Cardiac muscle cell (in vitro differentiated cells and primary cell): ENCODE data around the gene PITX1. TPM values are rescaled to one million over a fixed set of nuclear protein-coding genes. Genes with fewer than 3 reads are reported as not detected.

Source experiments
- DNase-seq, 2 donors: peaks; one replicate each; pipeline versions ENCODE4 v3.0.0 to v3.0.0-alpha.2; 2010 to 2017; ENCODE audit warnings: low read depth in 1 of 2, low spot score in 1 of 2
- H3K27ac ChIP-seq: fragments of 200-600 bp; sonication (generic); 2 replicates; pipeline ENCODE4 v1.5.1; 2016
- H3K27me3 ChIP-seq: fragments of 200-600 bp; sonication (generic); 2 replicates; pipeline ENCODE4 v1.6.0; 2016; ENCODE audit warnings: control low read depth
- H3K36me3 ChIP-seq: fragments of 200-600 bp; sonication (generic); 2 replicates; pipeline ENCODE4 v1.5.1; 2016; ENCODE audit warnings: control low read depth
- H3K4me1 ChIP-seq: fragments of 200-600 bp; sonication (generic); 2 replicates; pipeline ENCODE4 v1.8.1; 2017; ENCODE audit warnings: low read depth, mild to moderate bottlenecking, mixed run types
- H3K4me3 ChIP-seq: fragments of 200-600 bp; sonication (generic); 2 replicates; pipeline ENCODE4 v1.5.1; 2016; ENCODE audit warnings: mild to moderate bottlenecking
- H3K9me3 ChIP-seq: fragments of 200-600 bp; sonication (generic); 2 replicates; pipeline ENCODE4 v1.5.1; 2017; ENCODE audit warnings: low read depth, mild to moderate bottlenecking, control low read depth
- polyA plus RNA-seq: library from polyadenylated mRNA; unstranded; fragments of >200 nt; fragmentation: Nextera tagmentation; extraction: Ambion mirVana; gene quantifications from 2 replicates; pipeline ENCODE4 v1.2.1, GENCODE V29; 2016
- total RNA-seq: library from RNA; depleted of rRNA; stranded (reverse); fragments of >200 nt; gene quantifications from 2 replicates; pipeline ENCODE4 v1.2.3, GENCODE V29; 2016
- TF ChIP-seq, protein P1 (sequence below): IDR thresholded peaks from 2 replicates; pipeline ENCODE4 v1.5.1; 2012; ENCODE audit warnings: low read depth, mild to moderate bottlenecking, low read length

Gene PITX1
- total and polyA plus RNA-seq, 2 experiments from 2014 or later: 0.35 TPM; not detected in 1

DNA sequence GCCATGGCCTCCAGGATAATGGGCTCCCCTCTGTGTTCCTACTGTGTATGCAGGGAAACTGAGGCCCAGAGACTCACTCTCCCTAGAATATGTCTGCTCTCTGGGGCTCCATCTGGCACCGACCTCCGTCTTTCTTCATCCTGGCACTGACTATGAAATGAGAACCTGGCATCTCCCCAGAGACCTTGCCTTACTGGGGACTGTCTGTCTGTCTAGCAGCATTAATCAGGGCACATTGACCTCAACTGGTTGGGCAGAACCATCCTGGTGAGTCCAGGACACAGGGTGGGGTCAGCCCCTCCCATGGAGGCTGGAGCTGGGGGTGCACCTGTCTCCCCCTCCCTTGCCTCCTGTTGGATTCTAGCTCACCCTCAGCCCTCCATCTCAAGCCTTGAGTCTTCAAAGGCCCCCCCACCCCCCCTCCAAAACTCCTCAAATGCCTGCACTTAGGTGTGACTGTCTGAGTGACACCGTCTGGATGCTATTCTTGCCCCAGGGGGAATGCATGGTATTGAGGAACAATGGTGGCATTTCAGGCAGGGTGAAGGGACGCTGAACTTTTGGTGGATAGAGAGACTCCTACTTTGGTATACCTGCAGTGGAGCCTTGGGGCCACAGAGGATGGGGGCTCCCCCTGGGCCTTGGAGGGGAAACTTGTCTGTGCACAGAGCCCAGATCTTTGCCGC, 12.8 kb upstream of the PITX1 start:
- no peak for DNase-seq
- peaks cover 100% of the 10 kb centered on the region for H3K27me3 ChIP-seq
- TF ChIP-seq, protein P1, sequence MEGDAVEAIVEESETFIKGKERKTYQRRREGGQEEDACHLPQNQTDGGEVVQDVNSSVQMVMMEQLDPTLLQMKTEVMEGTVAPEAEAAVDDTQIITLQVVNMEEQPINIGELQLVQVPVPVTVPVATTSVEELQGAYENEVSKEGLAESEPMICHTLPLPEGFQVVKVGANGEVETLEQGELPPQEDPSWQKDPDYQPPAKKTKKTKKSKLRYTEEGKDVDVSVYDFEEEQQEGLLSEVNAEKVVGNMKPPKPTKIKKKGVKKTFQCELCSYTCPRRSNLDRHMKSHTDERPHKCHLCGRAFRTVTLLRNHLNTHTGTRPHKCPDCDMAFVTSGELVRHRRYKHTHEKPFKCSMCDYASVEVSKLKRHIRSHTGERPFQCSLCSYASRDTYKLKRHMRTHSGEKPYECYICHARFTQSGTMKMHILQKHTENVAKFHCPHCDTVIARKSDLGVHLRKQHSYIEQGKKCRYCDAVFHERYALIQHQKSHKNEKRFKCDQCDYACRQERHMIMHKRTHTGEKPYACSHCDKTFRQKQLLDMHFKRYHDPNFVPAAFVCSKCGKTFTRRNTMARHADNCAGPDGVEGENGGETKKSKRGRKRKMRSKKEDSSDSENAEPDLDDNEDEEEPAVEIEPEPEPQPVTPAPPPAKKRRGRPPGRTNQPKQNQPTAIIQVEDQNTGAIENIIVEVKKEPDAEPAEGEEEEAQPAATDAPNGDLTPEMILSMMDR: no peak

DNA sequence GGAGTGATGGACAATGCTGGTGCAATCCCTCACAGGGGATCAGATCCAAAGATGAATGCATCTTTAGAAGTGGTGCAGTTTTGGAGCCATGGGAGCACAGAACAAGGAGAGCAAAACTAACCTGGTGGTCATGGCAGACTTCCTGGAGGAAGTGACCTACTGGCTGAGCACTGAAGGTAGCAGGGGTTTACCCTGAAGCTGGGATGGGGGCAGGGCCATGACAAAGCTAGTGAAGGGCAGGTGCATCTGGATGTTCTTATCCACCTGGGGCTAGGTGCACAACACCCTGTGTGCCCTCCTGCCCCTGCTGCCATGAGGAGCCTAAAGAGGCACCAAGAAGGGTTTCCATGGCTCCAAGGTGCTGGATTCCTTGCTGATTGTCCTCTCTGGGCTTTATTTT, 11.5 kb upstream of the PITX1 start:
- Histone ChIP-seq H3K27ac (no peak overlapping the region), H3K4me1 (no peaks in the 10 kb centered on the region), H3K4me3 (no peak overlapping the region), H3K9me3 (no peaks in the 10 kb centered on the region), H3K36me3 (no peaks in the 10 kb centered on the region), H3K27me3 (peaks cover 100% of the 10 kb centered on the region)
- no peak for DNase-seq
- TF ChIP-seq, protein P1: no peak

More for the DNA sequence above, 12.8 kb upstream of the PITX1 start:
- H3K36me3 ChIP-seq: no peaks in the 10 kb centered on the region
- no peak overlapping the region for H3K27ac ChIP-seq
- H3K9me3 ChIP-seq: no peaks in the 10 kb centered on the region
- no peaks in the 10 kb centered on the region for H3K4me1 ChIP-seq
- no peak overlapping the region for H3K4me3 ChIP-seq

DNA sequence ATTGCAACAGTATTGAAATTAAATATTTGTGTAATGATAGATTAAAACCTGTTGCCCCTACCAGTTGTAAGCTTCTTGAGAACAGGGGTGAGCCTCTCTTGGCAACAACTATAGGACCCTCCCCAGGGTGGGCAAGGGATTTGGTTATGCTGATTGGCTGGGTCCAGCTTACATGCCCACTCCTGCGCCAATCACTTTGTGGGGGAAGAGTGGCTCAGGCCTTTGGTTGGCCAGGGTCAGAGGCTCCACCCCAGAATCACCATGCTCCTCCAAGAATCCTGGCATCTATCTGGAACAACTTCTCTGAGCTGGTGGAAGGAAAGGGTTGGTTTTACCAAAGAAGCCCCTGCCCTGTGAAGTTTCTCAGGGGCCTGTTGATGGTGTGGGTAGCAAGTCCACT, 8.6 kb upstream of the PITX1 start:
- TF ChIP-seq, protein P1: no peak
- Histone ChIP-seq H3K9me3 (no peaks in the 10 kb centered on the region), H3K27ac (no peak overlapping the region), H3K36me3 (no peaks in the 10 kb centered on the region), H3K4me3 (no peak overlapping the region), H3K4me1 (no peaks in the 10 kb centered on the region), H3K27me3 (peaks cover 100% of the 10 kb centered on the region)
- no peak for DNase-seq

DNA sequence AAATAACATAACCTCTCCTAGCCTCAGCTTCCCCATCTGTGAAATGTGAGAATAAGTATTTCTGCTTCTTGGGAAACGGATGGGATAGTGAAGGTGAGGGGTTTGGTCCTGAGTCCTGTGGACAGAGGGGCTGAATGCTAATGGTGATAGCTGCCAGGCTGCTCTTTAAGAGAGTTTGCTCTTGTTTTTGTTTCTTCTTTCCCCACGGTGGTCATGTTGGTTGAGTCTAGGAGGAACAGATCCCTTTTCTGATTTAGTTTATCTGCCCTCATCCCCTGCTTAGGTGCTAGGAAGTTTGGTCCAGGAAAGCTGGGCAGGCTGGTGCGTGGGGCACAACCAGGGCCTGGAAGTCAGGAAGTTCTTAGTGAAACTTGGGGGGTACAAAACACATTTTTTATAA, 7.7 kb upstream of the PITX1 start:
- Histone ChIP-seq H3K36me3 (no peaks in the 10 kb centered on the region), H3K27ac (no peak overlapping the region), H3K4me1 (no peaks in the 10 kb centered on the region), H3K9me3 (no peaks in the 10 kb centered on the region), H3K4me3 (no peak overlapping the region), H3K27me3 (peaks cover 100% of the 10 kb centered on the region)
- DNase-seq: no peak
- TF ChIP-seq, protein P1: no peak

DNA sequence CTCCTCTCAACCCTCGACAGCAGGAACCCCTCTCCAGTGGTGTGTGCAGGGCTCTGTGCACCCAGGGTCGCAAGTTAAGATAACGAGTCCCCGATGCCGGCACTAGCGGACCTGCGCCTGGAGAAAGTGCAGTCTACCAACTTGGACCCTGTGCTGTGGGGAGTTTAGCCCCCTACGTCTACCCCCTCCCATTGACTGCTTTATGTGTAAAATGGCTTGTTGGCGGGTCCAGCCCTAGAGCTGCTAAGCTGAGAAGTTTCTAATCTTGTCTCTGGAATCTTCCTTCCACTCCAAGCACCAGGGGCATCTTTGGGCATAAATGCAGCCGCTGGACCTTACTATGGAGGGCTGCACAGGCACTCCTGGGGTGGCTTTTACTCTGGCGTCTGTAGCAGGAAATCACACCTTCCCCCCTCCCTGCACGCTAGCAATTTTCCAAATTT, 7.1 kb upstream of the PITX1 start:
- DNase-seq: no peak
- Histone ChIP-seq H3K27me3 (peaks cover 100% of the 10 kb centered on the region), H3K27ac (no peak overlapping the region), H3K4me3 (no peak overlapping the region), H3K9me3 (no peaks in the 10 kb centered on the region), H3K4me1 (no peaks in the 10 kb centered on the region), H3K36me3 (no peaks in the 10 kb centered on the region)
- TF ChIP-seq, protein P1: no peak
